ENCODE results near the gene PNKD. TPM values are rescaled to one million over a fixed set of nuclear protein-coding genes. Genes with fewer than 3 reads are reported as not detected.

Gene PNKD
- total and polyA plus RNA-seq, 7 donors: 31.5 to 86.9 (median 54.5) TPM

- no peaks in the 10 kb centered on the region for H3K36me3 ChIP-seq (ENCODE audit: insufficient read depth in 1 of 2, low read depth in 1 of 2)
- 81 to 83% (median 82%) methylated on average over 8 of the region's 8 CpGs for WGBS, 3 donors
- no peak overlapping the region for H3K27ac ChIP-seq
- ATAC-seq: no peak
- no peak for DNase-seq
- no peak for TF ChIP-seq CTCF (IDR thresholded peaks at IDR 0.05)
- no peak overlapping the region for H3K4me3 ChIP-seq
- no peaks in the 10 kb centered on the region for H3K4me1 ChIP-seq
- no peaks in the 10 kb centered on the region for H3K9me3 ChIP-seq
- intact Hi-C loops (cut with DNase I): no loop called here
- H3K27me3 ChIP-seq (ENCODE audit: insufficient read depth in 3 of 3, low read length in 2 of 3): no peaks in the 10 kb centered on the region
Measured at GRCh38 chr2:218362606-218363005, 92.3 kb downstream of the PNKD start.

- no peak for TF ChIP-seq CTCF (IDR thresholded peaks at IDR 0.05)
- intact Hi-C loops (cut with DNase I): no loop called here
- WGBS, 3 donors: 85 to 86% (median 86%) methylated on average over 3 of the region's 3 CpGs
- H3K27me3 ChIP-seq (ENCODE audit: insufficient read depth in 3 of 3, low read length in 2 of 3): no peaks in the 10 kb centered on the region
- H3K36me3 ChIP-seq (ENCODE audit: insufficient read depth in 1 of 2, low read depth in 1 of 2): no peaks in the 10 kb centered on the region
- ATAC-seq: no peak
- no peak overlapping the region for H3K27ac ChIP-seq
- no peak for DNase-seq
- no peak overlapping the region for H3K4me3 ChIP-seq
- no peaks in the 10 kb centered on the region for H3K9me3 ChIP-seq
- H3K4me1 ChIP-seq: no peaks in the 10 kb centered on the region
Measured at GRCh38 chr2:218363736-218364135, 93.4 kb downstream of the PNKD start.

- TF ChIP-seq CTCF (IDR thresholded peaks at IDR 0.05): no peak
- no peaks in the 10 kb centered on the region for H3K27me3 ChIP-seq (ENCODE audit: insufficient read depth in 3 of 3, low read length in 2 of 3)
- intact Hi-C loops (cut with DNase I): no loop called here
- H3K27ac ChIP-seq: no peak overlapping the region
- H3K4me3 ChIP-seq: no peak overlapping the region
- H3K9me3 ChIP-seq: no peaks in the 10 kb centered on the region
- DNase-seq: no peak
- ATAC-seq: no peak
- H3K4me1 ChIP-seq: no peaks in the 10 kb centered on the region
- 71 to 82% (median 74%) methylated on average over 6 of the region's 6 CpGs for WGBS, 3 donors
- no peaks in the 10 kb centered on the region for H3K36me3 ChIP-seq (ENCODE audit: insufficient read depth in 1 of 2, low read depth in 1 of 2)
Measured at GRCh38 chr2:218364196-218364595, 93.9 kb downstream of the PNKD start.

- Histone ChIP-seq H3K27ac (peak overlapping the region; percentile 82), H3K36me3 (ENCODE audit: insufficient read depth in 1 of 2, low read depth in 1 of 2) (no peaks in the 10 kb centered on the region), H3K27me3 (ENCODE audit: insufficient read depth in 3 of 3, low read length in 2 of 3) (no peaks in the 10 kb centered on the region), H3K4me3 (peak overlapping the region; percentile 70), H3K4me1 (no peaks in the 10 kb centered on the region), H3K9me3 (no peaks in the 10 kb centered on the region)
- WGBS, 3 donors: 91 to 97% (median 94%) methylated on average over 9 of the region's 9 CpGs
- DNase-seq (no peak), ATAC-seq (no peak)
- TF ChIP-seq CTCF (IDR thresholded peaks at IDR 0.05): no peak
- intact Hi-C loops (cut with DNase I): no loop called here
Measured at GRCh38 chr2:218366621-218367414, 96.5 kb downstream of the PNKD start.

Measured in psoas muscle (tissue), 8 donors.